Natural killer cell (primary cell): ENCODE results near the gene GGT1. TPM values are rescaled to one million over a fixed set of nuclear protein-coding genes. Genes with fewer than 3 reads are reported as not detected.
"Not testable (repeated sequence)": the region's sequence is repeated elsewhere in the genome, so short reads cannot be mapped to it uniquely, and the experiment has no call there.

Experiments
- ATAC-seq, 3 donors: fragments of 150-1000 bp in 2 of 3; fragments of 200-7000 bp in 1 of 3; cut with Tn5 transposase; 1 replicate in 1 of 3; 2 replicates in 2 of 3; pipeline ENCODE4 v1.10.0; 2021; ENCODE audit warnings: mild to moderate bottlenecking in 2 of 3, moderate library complexity in 2 of 3
- DNase-seq, 2 donors: peaks; one replicate each; pipeline versions ENCODE4 v3.0.0 to v3.0.0-alpha.2; 2013 to 2021; ENCODE audit warnings: mixed read lengths in 1 of 2
- H3K27ac ChIP-seq: one replicate; pipeline ENCODE4 v1.5.1; 2013; ENCODE audit warnings: mild to moderate bottlenecking, low read length
- H3K27me3 ChIP-seq: one replicate; pipeline ENCODE4 v1.6.1; 2013; ENCODE audit warnings: low read length; ENCODE audit not compliant: control insufficient read depth, insufficient read depth
- H3K36me3 ChIP-seq: one replicate; pipeline ENCODE4 v1.6.1; 2013; ENCODE audit warnings: low read length; ENCODE audit not compliant: control insufficient read depth, insufficient read depth
- H3K4me1 ChIP-seq: one replicate; pipeline ENCODE4 v1.6.1; 2013; ENCODE audit warnings: low read length; ENCODE audit not compliant: control insufficient read depth, insufficient read depth
- H3K4me3 ChIP-seq: one replicate; pipeline ENCODE4 v1.5.1; 2013; ENCODE audit warnings: low read length
- H3K9me3 ChIP-seq: one replicate; pipeline ENCODE4 v1.6.1; 2013; ENCODE audit warnings: low read length; ENCODE audit not compliant: control insufficient read depth, insufficient read depth
- H3K27ac Mint-ChIP-seq, 2 donors: one replicate each; pipeline ENCODE4 v1.8.0; 2022; ENCODE audit warnings: mild to moderate bottlenecking in 2 of 2, mixed read lengths in 2 of 2, moderate library complexity in 1 of 2
- H3K27me3 Mint-ChIP-seq, 2 donors: one replicate each; pipeline ENCODE4 v1.8.0; 2022; ENCODE audit warnings: low read depth in 2 of 2, mixed read lengths in 2 of 2
- H3K36me3 Mint-ChIP-seq: one replicate; pipeline ENCODE4 v1.8.0; 2022; ENCODE audit warnings: mixed read lengths
- H3K4me1 Mint-ChIP-seq, 2 donors: one replicate each; pipeline ENCODE4 v1.8.0; 2022; ENCODE audit warnings: mixed read lengths in 2 of 2
- H3K4me3 Mint-ChIP-seq: one replicate; pipeline ENCODE4 v1.8.0; 2022; ENCODE audit warnings: mild to moderate bottlenecking, moderate library complexity, mixed read lengths
- H3K9me3 Mint-ChIP-seq, 2 donors: one replicate each; pipeline ENCODE4 v1.8.0; 2022; ENCODE audit warnings: mixed read lengths in 2 of 2
- WGBS: methylation state at CpG from one replicate; pipeline ENCODE4 v1.1.7; 2013; ENCODE audit warnings: missing lambda C conversion rate; ENCODE audit not compliant: insufficient coverage; 5-methylcytosine and 5-hydroxymethylcytosine counted together
- intact Hi-C: fragments of 100-400 bp; cut with micrococcal nuclease; formaldehyde crosslinking; loops from one replicate; pipeline ENCODE4 v1.14.2; 2022
- total RNA-seq, 4 donors: library from RNA; stranded (reverse); fragments of 120-200 nt in 1 of 4; gene quantifications; one replicate each; pipeline versions ENCODE4 v1.2.3 to v1.2.4, GENCODE V29; 2013 to 2022

GGT1 gene
- total RNA-seq, 3 donors from 2014 or later (not counting 1 experiment from before 2014, with no cell fraction given), result 4.0 to 11.9 (median 7.0) TPM

DNA sequence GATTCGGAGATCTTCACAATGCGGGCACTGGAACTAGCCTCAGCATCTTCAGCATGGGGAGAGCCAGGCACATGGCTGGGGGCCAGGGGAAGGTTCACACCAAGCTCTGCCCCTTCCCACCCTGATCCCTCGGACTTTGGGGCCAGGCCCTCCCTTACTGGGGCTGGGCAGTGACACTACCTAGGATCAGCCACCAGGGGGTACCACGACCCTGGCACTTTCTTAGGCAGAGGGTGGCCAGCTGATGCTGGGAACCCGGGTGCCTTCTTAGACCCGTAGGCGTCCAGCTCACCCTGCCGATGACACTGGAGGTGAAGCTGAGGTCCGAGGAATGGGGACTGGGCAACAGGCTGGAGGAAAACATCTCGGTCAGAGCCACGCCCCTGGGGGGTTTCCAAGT, 26.1 kb downstream of the GGT1 start:
- H3K9me3 Mint-ChIP-seq, ATAC-seq, H3K9me3 ChIP-seq, H3K27me3 Mint-ChIP-seq, H3K4me3 ChIP-seq, H3K4me1 Mint-ChIP-seq, H3K27me3 ChIP-seq, H3K27ac ChIP-seq, intact Hi-C loops, H3K4me3 Mint-ChIP-seq, H3K27ac Mint-ChIP-seq, H3K4me1 ChIP-seq, H3K36me3 Mint-ChIP-seq, H3K36me3 ChIP-seq: not testable (repeated sequence)
- peak in 1 of 2 donors; percentile 40 for DNase-seq
- 74% methylated on average over 6 of the region's 11 CpGs for whole genome bisulfite sequencing

DNA sequence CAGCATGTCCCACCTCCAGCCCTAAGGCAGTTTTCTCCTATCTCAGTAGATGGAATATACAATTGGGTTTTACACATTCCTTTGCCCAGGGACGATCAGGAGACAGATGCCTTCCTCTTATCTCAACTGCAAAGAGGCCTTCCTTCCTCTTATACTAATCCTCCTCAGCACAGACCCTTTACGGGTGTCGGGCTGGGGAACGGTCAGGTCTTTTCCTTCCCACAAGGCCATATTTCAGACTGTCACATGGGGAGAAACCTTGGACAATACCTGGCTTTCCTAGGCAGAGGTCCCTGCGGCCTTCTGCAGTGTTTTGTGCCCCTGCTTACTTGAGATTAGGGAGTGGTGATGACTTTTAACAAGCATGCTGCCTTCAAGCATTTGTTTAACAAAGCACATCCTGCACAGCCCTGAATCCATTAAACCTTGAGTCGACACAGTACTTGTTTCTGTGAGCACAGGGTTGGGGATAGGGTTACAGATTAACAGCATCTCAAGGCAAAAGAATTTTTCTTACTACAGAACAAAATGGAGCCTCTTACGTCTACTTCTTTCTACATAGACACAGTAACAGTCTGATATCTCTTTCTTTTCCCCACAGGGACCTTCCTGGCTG, 27.9 kb downstream of the GGT1 start:
- H3K9me3 Mint-ChIP-seq, DNase-seq, H3K9me3 ChIP-seq, H3K27ac ChIP-seq, H3K4me3 Mint-ChIP-seq, H3K27me3 ChIP-seq, ATAC-seq, H3K27me3 Mint-ChIP-seq, H3K36me3 ChIP-seq, intact Hi-C loops, H3K27ac Mint-ChIP-seq, H3K36me3 Mint-ChIP-seq, H3K4me3 ChIP-seq: not testable (repeated sequence)
- H3K4me1 Mint-ChIP-seq, result peaks cover 9 to 21% of the 10 kb centered on the region in 2 donors
- WGBS, result 0% methylated on average over 2 of the region's 7 CpGs
- H3K4me1 ChIP-seq, result peaks cover 22% of the 10 kb centered on the region

DNA sequence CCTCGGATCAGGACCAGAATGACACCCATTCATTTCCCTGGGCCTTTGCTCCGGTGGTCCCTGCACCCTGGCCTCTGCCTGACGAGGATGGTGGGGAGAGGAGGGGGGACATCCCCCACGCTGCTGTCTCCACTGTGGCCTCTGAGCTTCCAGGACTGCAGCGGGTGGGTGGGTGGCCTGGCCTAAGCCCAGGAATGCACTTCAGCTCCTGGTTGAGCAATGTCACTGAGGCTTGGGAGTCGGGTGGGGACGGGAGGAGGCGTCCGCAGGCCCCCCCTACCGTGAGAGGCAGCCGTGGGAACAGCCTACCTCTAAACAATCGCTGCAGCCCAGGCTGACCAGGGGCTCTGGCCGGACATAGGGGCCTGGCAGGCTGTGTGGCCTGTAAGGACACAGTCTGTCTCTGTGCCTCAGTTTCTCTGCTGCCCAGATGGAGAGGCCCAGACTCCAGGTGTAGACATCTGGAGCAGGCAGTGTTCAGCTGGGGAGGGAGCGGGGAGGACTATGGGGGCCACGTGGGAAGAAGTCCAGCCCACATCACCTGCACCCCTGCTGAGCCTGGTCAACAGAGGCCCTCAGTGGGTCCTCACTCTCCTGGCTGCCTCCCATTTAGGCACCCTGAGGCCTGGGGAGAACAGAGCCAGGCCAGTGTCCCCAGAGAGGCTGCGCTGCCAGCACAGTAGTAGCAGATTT, 28.6 kb downstream of the GGT1 start:
- intact Hi-C loops, H3K9me3 ChIP-seq, H3K27me3 ChIP-seq, H3K36me3 Mint-ChIP-seq, H3K27ac Mint-ChIP-seq, H3K4me3 Mint-ChIP-seq, H3K4me3 ChIP-seq, DNase-seq, H3K9me3 Mint-ChIP-seq, H3K27me3 Mint-ChIP-seq, H3K36me3 ChIP-seq, H3K27ac ChIP-seq, ATAC-seq: not testable (repeated sequence)
- 87% methylated on average over 15 of the region's 16 CpGs for WGBS
- H3K4me1 Mint-ChIP-seq, result peaks cover 9 to 21% of the 10 kb centered on the region in 2 donors
- peaks cover 23% of the 10 kb centered on the region for H3K4me1 ChIP-seq

DNA sequence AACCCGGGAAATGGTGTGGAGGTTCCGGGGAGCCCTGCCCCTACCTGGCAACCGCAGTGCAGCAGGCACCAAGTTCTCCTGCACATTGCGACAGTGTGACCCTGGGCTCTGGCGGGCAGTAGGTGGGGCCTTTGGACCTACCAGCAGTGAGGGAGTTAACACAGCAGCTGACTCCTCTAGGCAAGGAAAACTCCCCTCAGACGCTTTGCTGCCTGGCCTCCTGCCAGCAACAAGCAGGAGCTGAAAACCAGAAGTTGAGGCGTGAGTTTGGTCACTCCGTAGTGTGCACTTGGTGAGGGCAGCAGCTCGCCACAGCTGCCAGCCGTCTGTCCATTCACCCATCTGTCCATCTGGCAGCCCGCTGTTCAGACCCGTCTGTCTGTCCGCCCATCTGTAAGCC, 29.6 kb downstream of the GGT1 start:
- intact Hi-C loops, DNase-seq: not testable (repeated sequence)
- 56% methylated on average over 7 of the region's 13 CpGs for whole genome bisulfite sequencing

DNA sequence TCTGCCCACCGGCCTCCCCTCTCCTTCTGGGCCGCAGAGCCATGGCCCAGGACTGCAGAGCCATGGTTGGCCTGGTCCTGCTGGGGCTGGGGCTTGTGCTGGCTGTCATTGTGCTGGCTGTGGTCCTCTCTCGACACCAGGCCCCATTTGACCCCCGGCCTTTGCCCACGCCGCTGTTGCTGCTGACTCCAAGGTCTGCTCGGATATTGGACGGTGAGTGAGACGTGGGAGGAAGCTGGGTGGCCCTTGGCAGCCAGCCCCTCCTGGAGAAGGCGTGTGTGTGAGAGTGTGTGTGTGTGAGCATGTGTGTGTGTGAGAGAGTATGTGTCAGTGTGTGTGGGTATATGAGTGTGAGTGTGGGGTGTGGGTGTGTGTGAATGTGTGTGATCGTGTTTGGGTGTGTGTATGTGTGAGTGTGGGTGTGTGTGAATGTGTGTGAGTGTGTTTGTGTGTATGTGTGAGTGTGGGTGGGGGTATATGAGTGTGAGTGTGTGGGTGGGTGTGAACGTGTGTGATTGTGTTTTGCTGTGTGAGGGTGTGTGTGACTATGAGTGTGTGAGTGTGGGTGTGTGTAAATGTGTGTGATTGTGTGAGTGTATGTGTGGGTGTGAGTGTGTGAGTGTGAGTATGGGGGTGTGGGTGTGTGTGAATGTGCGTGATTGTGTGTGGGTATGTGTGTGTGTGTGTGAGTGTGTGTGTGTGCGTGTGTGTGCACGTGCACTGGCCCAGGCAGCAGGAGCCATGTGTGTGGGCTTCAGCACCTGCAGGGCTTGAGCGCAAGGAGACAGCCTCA, 30.4 kb downstream of the GGT1 start:
- H3K4me3 ChIP-seq, H3K27me3 Mint-ChIP-seq, ATAC-seq, H3K36me3 Mint-ChIP-seq, intact Hi-C loops, H3K27me3 ChIP-seq, H3K9me3 Mint-ChIP-seq, H3K36me3 ChIP-seq, H3K27ac ChIP-seq, DNase-seq, H3K4me3 Mint-ChIP-seq, H3K9me3 ChIP-seq: not testable (repeated sequence)
- peak overlapping the region in 1 of 2 donors; percentile 21 for H3K27ac Mint-ChIP-seq
- peaks cover 9 to 21% of the 10 kb centered on the region in 2 donors for H3K4me1 Mint-ChIP-seq
- WGBS, result 70% methylated on average over 15 of the region's 16 CpGs
- H3K4me1 ChIP-seq, result peaks cover 23% of the 10 kb centered on the region

More for the DNA sequence above, 29.6 kb downstream of the GGT1 start:
- H3K4me1 Mint-ChIP-seq, result peaks cover 9 to 21% of the 10 kb centered on the region in 2 donors
- ATAC-seq, H3K36me3 Mint-ChIP-seq, H3K27me3 ChIP-seq, H3K4me3 Mint-ChIP-seq, H3K9me3 ChIP-seq, H3K36me3 ChIP-seq, H3K27ac Mint-ChIP-seq, H3K27ac ChIP-seq, H3K4me3 ChIP-seq, H3K27me3 Mint-ChIP-seq, H3K9me3 Mint-ChIP-seq: not testable (repeated sequence)
- peaks cover 23% of the 10 kb centered on the region for H3K4me1 ChIP-seq

DNA sequence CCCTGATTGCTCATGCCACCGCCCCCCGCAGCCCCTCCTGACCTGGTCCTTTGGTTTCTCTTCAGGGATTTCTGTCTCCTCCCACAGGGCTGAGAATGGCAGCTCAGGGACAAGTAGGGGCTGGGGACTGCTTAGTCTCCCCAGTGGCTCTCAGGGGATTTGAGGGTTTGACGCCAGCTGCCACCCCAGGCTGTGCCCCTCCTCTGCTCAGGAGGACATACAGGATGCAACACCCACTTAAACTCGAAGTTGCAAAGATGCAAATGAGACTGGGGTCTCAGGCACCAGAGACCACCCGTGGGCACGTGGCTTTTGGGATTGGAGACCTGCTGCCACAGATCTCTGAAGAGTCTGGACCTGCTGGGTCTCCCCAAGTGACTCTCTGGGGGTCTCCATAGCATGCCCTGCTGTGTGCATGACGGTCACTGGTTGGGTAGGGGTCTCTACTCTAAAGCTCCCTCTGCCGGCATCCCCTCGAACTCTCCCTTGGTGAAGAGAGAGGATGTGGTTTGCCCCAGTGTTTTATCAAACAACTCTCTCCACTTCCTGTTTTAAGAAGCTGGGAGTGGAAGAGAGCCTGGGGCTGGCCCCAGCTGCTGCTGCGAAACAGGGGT, 31.9 kb downstream of the GGT1 start:
- peaks cover 23% of the 10 kb centered on the region for H3K4me1 ChIP-seq
- ATAC-seq, H3K9me3 ChIP-seq, H3K4me3 ChIP-seq, H3K27me3 ChIP-seq, intact Hi-C loops, H3K27me3 Mint-ChIP-seq, H3K9me3 Mint-ChIP-seq, H3K27ac ChIP-seq, H3K36me3 ChIP-seq, H3K36me3 Mint-ChIP-seq: not testable (repeated sequence)
- 22% methylated on average over 6 of the region's 10 CpGs for WGBS
- H3K27ac Mint-ChIP-seq, result peak overlapping the region in 1 of 2 donors; percentile 40
- peak in 1 of 2 donors; percentile 15 for DNase-seq
- peak overlapping the region; percentile 6 for H3K4me3 Mint-ChIP-seq
- peaks cover 9 to 21% of the 10 kb centered on the region in 2 donors for H3K4me1 Mint-ChIP-seq

DNA sequence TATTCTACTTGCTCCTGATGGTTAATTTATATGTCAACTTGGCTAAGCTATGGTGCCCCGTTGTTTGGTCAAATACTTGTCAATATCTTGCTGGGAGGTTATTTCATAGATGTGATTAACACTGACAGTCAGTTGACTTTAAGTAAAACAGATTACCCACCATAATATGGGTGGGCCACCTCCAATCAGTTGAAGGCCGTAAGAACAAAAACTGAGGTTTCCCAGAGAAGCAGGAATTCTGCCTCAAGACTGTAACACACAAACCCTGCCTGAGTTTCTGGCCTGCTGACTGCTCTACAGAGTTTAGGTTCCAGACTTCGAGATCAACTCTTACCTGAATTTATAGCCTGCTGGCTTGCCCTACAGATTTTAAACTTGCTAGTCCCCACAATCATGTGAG, 33.5 kb downstream of the GGT1 start:
- Mint-ChIP-seq H3K4me3 (peak overlapping the region; percentile 13), H3K4me1 (peaks cover 9 to 21% of the 10 kb centered on the region in 2 donors)
- H3K4me3 ChIP-seq, H3K36me3 Mint-ChIP-seq, intact Hi-C loops, DNase-seq, H3K27me3 ChIP-seq, H3K9me3 Mint-ChIP-seq, H3K27ac ChIP-seq, ATAC-seq, H3K9me3 ChIP-seq, H3K27me3 Mint-ChIP-seq, H3K27ac Mint-ChIP-seq, H3K36me3 ChIP-seq: not testable (repeated sequence)
- peaks cover 23% of the 10 kb centered on the region for H3K4me1 ChIP-seq
- 87% methylated on average over 3 of the region's 3 CpGs for WGBS
